Breast epithelium (tissue), 3 donors: Measurements from ENCODE around the gene SLC4A3.

Experiments used
- CTCF ChIP-seq, 3 donors: fragments of 450-650 bp; IDR thresholded peaks; one replicate each; pipeline ENCODE4 v1.5.1; 2016 to 2017; ENCODE audit warnings: antibody characterized with exemption in 3 of 3, mild to moderate bottlenecking in 3 of 3, moderate library complexity in 3 of 3
- POLR2A ChIP-seq: fragments of 450-650 bp; IDR thresholded peaks from one replicate; pipeline ENCODE4 v1.6.1; 2016; ENCODE audit warnings: antibody characterized with exemption, mild to moderate bottlenecking, moderate library complexity
- POLR2AphosphoS5 ChIP-seq, 3 donors: sonication (generic); formaldehyde crosslinking; IDR thresholded peaks; one replicate each; pipeline ENCODE4 v1.6.1; 2017; ENCODE audit warnings: antibody characterized with exemption in 3 of 3

DNA sequence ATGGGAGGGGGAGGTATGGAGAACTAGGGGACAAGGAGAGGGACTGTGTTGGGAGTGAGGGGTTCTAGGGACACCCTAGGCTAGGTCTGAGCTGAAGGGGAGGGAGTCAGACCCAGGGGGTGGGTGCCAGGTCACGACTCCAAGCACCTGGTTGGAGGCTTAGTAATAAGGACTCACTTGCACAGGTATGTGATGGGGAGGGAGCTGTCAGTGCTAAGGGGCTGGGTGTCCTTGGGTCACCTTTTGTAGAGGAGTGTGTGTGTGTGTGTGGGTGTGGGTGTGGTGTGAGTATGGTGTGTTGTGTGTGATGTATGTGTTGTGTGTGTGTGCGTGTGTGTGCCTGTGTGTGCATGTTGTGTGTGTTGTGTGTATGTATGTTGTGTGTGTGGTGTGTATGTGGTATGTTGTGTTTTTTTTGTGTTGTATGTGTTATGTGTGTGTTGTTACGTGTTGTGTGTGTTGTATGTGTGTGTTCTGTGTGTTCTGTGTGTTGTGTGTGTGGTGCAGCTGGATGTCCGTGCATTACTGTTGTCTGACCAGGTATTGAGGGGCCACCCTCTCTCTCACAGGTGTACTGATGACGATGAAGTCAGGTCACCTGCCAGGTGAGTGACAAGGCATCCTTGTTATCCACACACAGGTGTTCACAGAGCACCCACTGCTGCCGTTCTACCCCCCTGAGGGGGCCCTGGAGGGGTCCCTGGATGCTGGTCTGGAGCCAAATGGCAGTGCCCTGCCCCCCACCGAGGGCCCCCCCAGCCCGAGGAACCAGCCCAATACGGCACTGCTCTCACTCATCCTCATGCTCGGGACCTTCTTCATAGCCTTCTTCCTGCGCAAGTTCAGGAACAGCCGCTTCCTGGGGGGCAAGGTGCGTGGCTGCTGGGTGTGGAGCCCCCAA lies 9.8 kb downstream of the SLC4A3 start:
- no peak for TF ChIP-seq CTCF (IDR thresholded peaks at IDR 0.05)
- no peak for TF ChIP-seq POLR2AphosphoS5 (IDR thresholded peaks at IDR 0.05)
- TF ChIP-seq POLR2A = no peak
